Heart left ventricle (tissue), 16 donors: ENCODE results near the gene FHOD1. TPM values are rescaled to one million over a fixed set of nuclear protein-coding genes. Genes with fewer than 3 reads are reported as not detected.

ENCODE experiments used
- ATAC-seq, 4 donors: fragments of 200-7000 bp; cut with Tn5 transposase; one replicate each; pipeline ENCODE4 v1.9.1; 2020 to 2022; ENCODE audit warnings: moderate library complexity in 4 of 4, mild to moderate bottlenecking in 3 of 4, moderate number of reproducible peaks in 1 of 4
- DNase-seq, 5 donors: peaks; one replicate each; pipeline ENCODE4 v3.0.0-alpha.2; 2020
- H3K27ac ChIP-seq, 12 donors: fragments of 200-600 bp; sonication (generic) in 4 of 12; one replicate each; pipeline versions ENCODE4 v1.5.0 to v1.8.0; 2016 to 2022; ENCODE audit warnings: mild to moderate bottlenecking in 2 of 12
- H3K27me3 ChIP-seq, 9 donors: fragments of 200-600 bp; sonication (generic) in 2 of 9; one replicate each; pipeline versions ENCODE4 v1.5.1 to v1.8.0; 2016 to 2022; ENCODE audit warnings: mild to moderate bottlenecking in 3 of 9
- H3K36me3 ChIP-seq, 9 donors: fragments of 200-600 bp; sonication (generic) in 2 of 9; one replicate each; pipeline versions ENCODE4 v1.5.0 to v1.8.0; 2018 to 2022; ENCODE audit warnings: mild to moderate bottlenecking in 2 of 9
- H3K4me1 ChIP-seq, 12 donors: fragments of 200-600 bp; sonication (generic) in 4 of 12; one replicate each; pipeline versions ENCODE4 v1.5.0 to v1.8.0; 2016 to 2022; ENCODE audit warnings: mild to moderate bottlenecking in 3 of 12
- H3K4me3 ChIP-seq, 12 donors: fragments of 200-600 bp; sonication (generic) in 4 of 12; one replicate each; pipeline versions ENCODE4 v1.5.0 to v1.8.0; 2017 to 2022; ENCODE audit warnings: mild to moderate bottlenecking in 9 of 12, moderate library complexity in 4 of 12
- H3K9me3 ChIP-seq, 12 donors: fragments of 200-600 bp; sonication (generic) in 4 of 12; one replicate each; pipeline versions ENCODE4 v1.5.0 to v1.8.0; 2016 to 2022; ENCODE audit warnings: mild to moderate bottlenecking in 1 of 12
- POLR2A ChIP-seq, 2 donors: fragments of 450-650 bp; IDR thresholded peaks; one replicate each; pipeline ENCODE4 v1.6.1; 2017; ENCODE audit warnings: antibody characterized with exemption in 2 of 2, mild to moderate bottlenecking in 2 of 2, moderate library complexity in 2 of 2
- WGBS, 4 donors: extraction: QIAGEN DNeasy Blood & Tissue Kit in 2 of 4; methylation state at CpG; one replicate each; pipeline versions ENCODE4 v1.1.5 to v1.1.7; 2013 to 2018; 5-methylcytosine and 5-hydroxymethylcytosine counted together
- intact Hi-C, 10 donors: fragments of 100-400 bp; cut with DNase I; formaldehyde crosslinking; loops; one replicate each; pipeline versions ENCODE4 v1.11.1 to v1.14.2; 2022
- polyA plus RNA-seq, 2 donors: library from polyadenylated mRNA; stranded (reverse); fragments of 200-250 nt; gene quantifications; one replicate each; pipeline ENCODE4 v1.2.3, GENCODE V29; 2013
- total RNA-seq, 9 donors: library from RNA; depleted of rRNA in 2 of 9; stranded (reverse); fragments of >200 nt in 2 of 9; fragmentation: NEBNext Ultra II Directional in 3 of 9; extraction: Animal tissue kit (Norgen Biotek cat#: 25700) in 3 of 9; gene quantifications; one replicate each; pipeline versions ENCODE4 v1.1.0 to v1.2.4, GENCODE V29; 2016 to 2023
- TF ChIP-seq, protein P1 (sequence below), 12 donors: fragments of 200-600 bp; sonication (generic) in 4 of 12; IDR thresholded peaks; one replicate each; pipeline versions ENCODE4 v1.5.0 to v1.8.0; 2018 to 2022; ENCODE audit warnings: antibody characterized with exemption in 12 of 12, mild to moderate bottlenecking in 5 of 12
- donor health status: ischemic (EF 13 %, LVEDD 7.1; RV severe dilation, severe dysfunction).
- donor health status: healthy with polysubstance abuse.
- donor health status: DM: no; HTN: yes; CAD: no.
- donor health status: DM: no; HTN: no; CAD: no.
- donor health status: ischemic (EF 25% LVEDD 6.9; RV normal size, moderate dysfunction).
- donor health status: ischemic (EF 25% LVEDD 5.7; RV mildly dilated, moderate dysfunction).
- donor health status: healthy.
- donor health status: DM: yes; HTN: yes; CAD: no.
- donor health status: ischemic (EF 35%, LVEDD 5.7; RV mildly dilated, moderate dysfunction).
- donor health status: nonischemic (EF 11% LVEDD 7.7; RV severe dilation, severe dysfunction).
- donor health status: DM: yes; HTN: yes; CAD: no.
- donor health status: PGD.
- donor health status: ischemic (EF 29% LVEDD 5.4; RV normal size, mild dysfunction).
- donor health status: nonischemic (EF 23%, LVEDD 6.1; RV moderate dilation, normal function).

The FHOD1 gene
- total and polyA plus RNA-seq, 11 donors, result 9.6 to 30.3 (median 18.0) TPM

DNA sequence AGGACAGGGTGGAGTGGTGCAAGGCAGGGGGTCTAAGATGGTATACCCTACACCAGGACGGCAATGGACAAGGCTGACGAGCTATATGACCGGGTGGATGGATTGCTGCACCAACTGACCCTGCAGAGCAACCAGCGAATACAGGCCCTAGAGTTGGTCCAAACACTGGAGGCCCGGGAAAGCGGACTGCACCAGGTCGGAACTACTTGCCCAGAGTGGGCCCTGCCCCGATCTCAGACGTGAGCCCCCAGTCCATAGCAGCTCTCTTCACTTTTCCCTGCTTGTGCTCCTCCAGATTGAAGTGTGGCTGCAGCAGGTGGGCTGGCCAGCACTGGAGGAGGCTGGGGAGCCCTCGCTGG lies 35.1 kb upstream of the FHOD1 start:
- no peak for TF ChIP-seq POLR2A (IDR thresholded peaks at IDR 0.05)
- TF ChIP-seq, protein P1, sequence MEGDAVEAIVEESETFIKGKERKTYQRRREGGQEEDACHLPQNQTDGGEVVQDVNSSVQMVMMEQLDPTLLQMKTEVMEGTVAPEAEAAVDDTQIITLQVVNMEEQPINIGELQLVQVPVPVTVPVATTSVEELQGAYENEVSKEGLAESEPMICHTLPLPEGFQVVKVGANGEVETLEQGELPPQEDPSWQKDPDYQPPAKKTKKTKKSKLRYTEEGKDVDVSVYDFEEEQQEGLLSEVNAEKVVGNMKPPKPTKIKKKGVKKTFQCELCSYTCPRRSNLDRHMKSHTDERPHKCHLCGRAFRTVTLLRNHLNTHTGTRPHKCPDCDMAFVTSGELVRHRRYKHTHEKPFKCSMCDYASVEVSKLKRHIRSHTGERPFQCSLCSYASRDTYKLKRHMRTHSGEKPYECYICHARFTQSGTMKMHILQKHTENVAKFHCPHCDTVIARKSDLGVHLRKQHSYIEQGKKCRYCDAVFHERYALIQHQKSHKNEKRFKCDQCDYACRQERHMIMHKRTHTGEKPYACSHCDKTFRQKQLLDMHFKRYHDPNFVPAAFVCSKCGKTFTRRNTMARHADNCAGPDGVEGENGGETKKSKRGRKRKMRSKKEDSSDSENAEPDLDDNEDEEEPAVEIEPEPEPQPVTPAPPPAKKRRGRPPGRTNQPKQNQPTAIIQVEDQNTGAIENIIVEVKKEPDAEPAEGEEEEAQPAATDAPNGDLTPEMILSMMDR (IDR thresholded peaks at IDR 0.05), result no peak
- Histone ChIP-seq H3K4me1 (peaks cover 0 to 21% (median 7%) of the 10 kb centered on the region in 12 donors), H3K36me3 (no peaks in the 10 kb centered on the region), H3K27me3 (peaks cover 0 to 3% (median 0%) of the 10 kb centered on the region in 9 donors), H3K27ac (no peak overlapping the region), H3K9me3 (no peaks in the 10 kb centered on the region), H3K4me3 (no peak overlapping the region)
- DNase-seq (peak in 1 of 5 donors; percentile 6), ATAC-seq (no peak)
- WGBS, 4 donors, result 95 to 98% (median 96%) methylated on average over 10 of the region's 10 CpGs
- intact Hi-C loops, result loop anchor here in 3 of 10 donors (10.0 kb wide), 1 partner anchor 112 kb away; the partner anchor contains the start of gene TPPP3 (in 3 of the 3)

DNA sequence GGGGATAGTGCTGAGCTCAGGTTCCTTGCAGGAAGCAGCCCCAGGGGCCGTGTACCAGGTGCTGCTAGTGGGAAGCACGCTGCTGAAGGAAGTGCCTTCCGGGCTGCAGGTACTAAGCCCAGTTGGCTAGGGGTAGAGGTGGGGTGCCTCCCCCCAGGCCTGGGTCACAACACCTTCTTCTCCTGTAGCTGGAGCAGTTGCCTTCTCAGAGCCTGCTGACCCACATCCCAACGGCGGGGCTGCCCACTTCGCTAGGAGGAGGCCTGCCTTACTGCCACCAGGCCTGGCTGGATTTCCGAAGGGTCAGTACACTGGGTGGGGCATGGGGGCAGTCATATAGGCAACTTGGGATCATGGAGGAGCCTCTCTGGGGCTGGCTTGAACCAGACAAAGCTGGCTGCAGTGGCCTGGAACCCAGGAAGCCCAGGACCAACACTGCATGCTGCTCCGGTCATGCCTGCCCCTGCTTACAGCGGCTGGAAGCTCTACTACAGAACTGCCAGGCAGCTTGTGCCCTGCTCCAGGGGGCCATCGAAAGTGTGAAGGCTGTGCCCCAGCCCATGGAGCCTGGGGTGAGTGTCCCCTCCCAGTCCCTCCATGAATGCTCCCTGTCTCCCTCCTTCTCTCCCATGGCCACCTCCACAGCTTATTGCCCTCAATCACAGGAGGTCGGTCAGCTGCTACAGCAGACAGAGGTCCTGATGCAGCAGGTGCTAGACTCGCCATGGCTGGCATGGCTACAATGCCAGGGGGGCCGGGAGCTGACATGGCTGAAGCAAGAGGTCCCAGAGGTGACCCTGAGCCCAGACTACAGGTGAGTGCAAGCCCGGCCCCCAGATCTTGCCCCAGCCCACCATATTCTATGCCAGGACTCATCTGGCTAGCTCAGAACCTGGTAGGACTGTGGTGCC lies 34.5 kb upstream of the FHOD1 start:
- H3K4me3 ChIP-seq, result no peak overlapping the region
- H3K9me3 ChIP-seq, result no peaks in the 10 kb centered on the region
- H3K27ac ChIP-seq, result no peak overlapping the region
- TF ChIP-seq, protein P1 (IDR thresholded peaks at IDR 0.05), result no peak
- no peak for TF ChIP-seq POLR2A (IDR thresholded peaks at IDR 0.05)
- 90 to 93% (median 93%) methylated on average over 10 to 14 of the region's 14 CpGs for WGBS, 4 donors
- intact Hi-C loops, result loop anchor here in 3 of 10 donors (10.0 kb wide), 1 partner anchor 113 kb away; the partner anchor contains the start of gene TPPP3 (in 3 of the 3)
- DNase-seq (peak in 1 of 5 donors; percentile 11), ATAC-seq (no peak)
- H3K36me3 ChIP-seq, result no peaks in the 10 kb centered on the region
- peaks cover 0 to 25% (median 7%) of the 10 kb centered on the region in 12 donors for H3K4me1 ChIP-seq
- peaks cover 0 to 3% (median 0%) of the 10 kb centered on the region in 9 donors for H3K27me3 ChIP-seq

DNA sequence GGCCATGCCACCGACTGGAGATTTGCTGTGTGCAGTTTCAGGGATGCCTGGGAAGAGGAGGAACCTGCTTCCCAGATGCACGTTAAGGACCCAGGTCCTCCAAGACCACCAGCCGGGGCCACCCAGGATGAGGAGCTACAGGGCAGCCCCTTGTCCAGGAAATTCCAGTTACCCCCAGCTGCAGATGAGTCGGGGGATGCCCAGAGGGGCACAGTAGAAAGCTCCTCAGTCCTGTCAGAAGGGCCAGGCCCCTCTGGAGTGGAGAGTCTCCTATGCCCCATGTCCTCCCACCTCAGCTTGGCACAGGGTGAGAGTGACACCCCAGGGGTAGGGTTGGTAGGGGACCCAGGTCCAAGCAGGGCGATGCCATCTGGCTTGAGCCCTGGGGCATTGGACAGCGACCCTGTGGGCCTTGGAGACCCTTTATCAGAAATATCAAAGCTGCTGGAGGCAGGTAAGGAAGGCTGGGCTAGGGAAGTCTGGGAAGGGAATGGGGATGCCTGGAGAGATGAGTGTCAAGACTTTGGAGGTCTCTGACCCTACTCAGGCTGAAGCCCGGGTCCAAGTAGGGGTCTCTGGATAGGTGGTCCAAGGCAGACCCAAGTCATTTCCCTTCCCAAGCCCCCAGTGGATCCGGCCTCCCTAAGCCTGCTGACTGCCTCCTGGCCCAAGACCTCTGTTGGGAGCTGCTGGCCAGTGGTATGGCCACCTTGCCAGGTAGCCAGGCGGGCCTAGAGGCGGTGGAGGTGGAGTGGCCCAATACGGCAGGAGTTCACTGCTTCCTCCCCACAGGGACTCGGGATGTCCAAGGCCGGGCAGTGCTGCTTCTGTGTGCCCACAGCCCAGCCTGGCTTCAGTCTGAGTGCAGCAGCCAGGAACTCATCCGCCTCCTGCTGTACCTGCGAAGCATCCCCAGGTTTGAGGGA lies 33.1 kb upstream of the FHOD1 start:
- intact Hi-C loops, result loop anchor here in 3 of 10 donors (10.0 kb wide), 1 partner anchor 114 kb away; the partner anchor contains the start of gene TPPP3 (in 3 of the 3)
- Histone ChIP-seq H3K27me3 (peaks cover 0 to 3% (median 0%) of the 10 kb centered on the region in 9 donors), H3K4me3 (no peak overlapping the region), H3K9me3 (no peaks in the 10 kb centered on the region), H3K4me1 (peaks cover 0 to 26% (median 7%) of the 10 kb centered on the region in 12 donors), H3K27ac (no peak overlapping the region), H3K36me3 (peaks cover 0 to 2% (median 0%) of the 10 kb centered on the region in 9 donors)
- 92 to 97% (median 93%) methylated on average over 10 to 15 of the region's 15 CpGs for WGBS, 4 donors
- ATAC-seq, result no peak
- TF ChIP-seq, protein P1 (IDR thresholded peaks at IDR 0.05), result no peak
- TF ChIP-seq POLR2A (IDR thresholded peaks at IDR 0.05), result no peak
- peak in 1 of 5 donors; percentile 18 for DNase-seq
